Fibroblast of pulmonary artery (primary cell): ENCODE data around the gene ZXDB.
A peak's percentile ranks its signal among the peaks of the same experiment; 100 is the strongest.
"Not testable (repeated sequence)": the region's sequence is repeated elsewhere in the genome, so short reads cannot be mapped to it uniquely, and the experiment has no call there.

Experiments
- DNase-seq: peaks from one replicate; pipeline ENCODE4 v3.0.0-alpha.2; 2010; ENCODE audit warnings: low read depth
- H3K4me3 ChIP-seq: replicated peaks from 2 replicates; pipeline ENCODE4 v1.5.1; 2011; ENCODE audit warnings: low read depth, mild to moderate bottlenecking, control low read depth, low read length, moderate library complexity
- CTCF ChIP-seq: IDR thresholded peaks from 2 replicates; pipeline ENCODE4 v1.5.1; 2011; ENCODE audit warnings: mild to moderate bottlenecking, control low read depth, low read length, inconsistent platforms; ENCODE audit errors: missing control alignments

Gene ZXDB

DNA sequence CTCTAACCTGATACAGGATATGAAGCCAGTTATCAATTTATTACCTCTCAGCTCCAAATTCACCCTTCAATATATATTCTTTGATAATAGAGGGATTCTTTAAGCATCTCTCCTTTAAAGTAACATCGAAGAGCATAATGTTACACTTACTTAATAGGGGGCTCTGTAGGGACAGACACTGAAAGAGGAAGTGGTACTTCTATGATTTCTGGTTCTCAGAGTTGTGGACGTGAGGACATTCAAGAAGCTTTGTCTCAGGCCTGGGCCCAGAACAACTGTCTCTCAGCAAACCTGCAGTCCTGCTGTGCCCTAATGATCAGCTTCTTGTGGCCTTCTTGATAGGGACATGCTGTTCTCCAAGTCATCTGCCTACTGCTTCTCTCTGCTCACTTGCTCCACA is 4.2 kb upstream of the ZXDB start:
- DNase-seq: no peak
- no peak for TF ChIP-seq CTCF

GRCh38 chrX:57592160-57592893 is 516 bp downstream of the ZXDB start:
- not testable (repeated sequence) for DNase-seq
- H3K4me3 ChIP-seq: peak overlapping the region; percentile 47

More for the DNA sequence above, 4.2 kb upstream of the ZXDB start:
- no peak overlapping the region for H3K4me3 ChIP-seq

DNA sequence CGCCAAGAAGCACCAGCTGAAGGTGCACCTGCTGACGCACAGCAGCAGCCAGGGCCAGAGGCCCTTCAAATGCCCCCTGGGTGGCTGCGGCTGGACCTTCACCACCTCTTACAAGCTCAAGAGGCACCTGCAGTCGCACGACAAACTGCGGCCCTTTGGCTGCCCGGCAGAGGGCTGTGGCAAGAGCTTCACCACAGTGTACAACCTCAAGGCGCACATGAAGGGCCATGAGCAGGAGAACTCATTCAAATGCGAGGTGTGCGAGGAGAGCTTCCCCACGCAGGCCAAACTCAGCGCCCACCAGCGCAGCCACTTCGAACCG is 1.0 kb downstream of the ZXDB start:
- DNase-seq: peak; percentile 28
- peak overlapping the region; percentile 47 for H3K4me3 ChIP-seq

- TF ChIP-seq CTCF: no peak
- peak; percentile 77 for DNase-seq
- peak overlapping the region; percentile 43 for H3K4me3 ChIP-seq
These were observed 3.6 kb downstream of the ZXDB start for GRCh38 chrX:57595381-57595811.

DNA sequence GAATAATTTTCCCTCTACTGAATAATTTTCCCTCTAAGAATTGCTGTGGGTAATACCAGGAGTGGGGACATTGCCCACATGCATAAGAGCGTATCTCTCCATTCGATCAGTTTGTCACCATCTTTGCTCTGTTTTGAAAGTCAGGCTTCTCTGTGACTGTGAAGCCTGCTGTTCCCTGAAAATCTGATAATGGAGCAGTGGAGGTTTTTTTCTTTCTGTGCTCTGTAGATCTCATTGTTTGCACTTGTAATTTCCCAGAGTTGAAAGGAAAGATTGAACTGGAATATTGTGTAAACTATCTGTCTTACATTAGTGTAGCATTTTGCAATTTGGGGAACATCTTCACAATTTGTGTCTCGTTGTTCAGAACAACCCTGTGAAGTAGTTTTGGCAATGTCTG is 4.3 kb downstream of the ZXDB start:
- DNase-seq: no peak
- H3K4me3 ChIP-seq: peak overlapping the region; percentile 43
- no peak for TF ChIP-seq CTCF

GRCh38 chrX:57596516-57596915 is 4.7 kb downstream of the ZXDB start:
- peak overlapping the region; percentile 43 for H3K4me3 ChIP-seq
- no peak for DNase-seq
- TF ChIP-seq CTCF: no peak

- TF ChIP-seq CTCF: no peak
- DNase-seq: no peak
- no peak overlapping the region for H3K4me3 ChIP-seq
These were observed 15.7 kb downstream of the ZXDB start for GRCh38 chrX:57607295-57608187.

DNA sequence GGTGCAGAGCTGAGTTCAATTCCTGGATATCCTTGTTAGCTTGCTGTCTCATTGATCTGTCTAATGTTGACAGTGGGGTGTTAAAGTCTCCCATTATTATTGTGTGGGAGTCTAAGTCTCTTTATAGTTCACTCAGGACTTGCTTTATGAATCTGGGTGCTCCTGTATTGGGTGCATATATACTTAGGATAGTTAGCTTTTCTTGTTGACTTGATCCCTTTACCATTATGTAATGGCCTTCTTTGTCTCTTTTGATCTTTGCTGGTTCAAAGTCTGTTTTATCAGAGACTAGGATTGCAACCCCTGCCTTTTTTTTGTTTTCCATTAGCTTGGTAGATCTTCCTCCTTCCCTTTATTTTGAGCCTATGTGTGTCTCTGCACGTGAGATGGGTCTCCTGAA is 21.5 kb downstream of the ZXDB start:
- not testable (repeated sequence) for H3K4me3 ChIP-seq, DNase-seq

GRCh38 chrX:57629438-57629837 is 37.6 kb downstream of the ZXDB start:
- H3K4me3 ChIP-seq, DNase-seq: not testable (repeated sequence)
